Measurements from ENCODE around the gene FAM168A. TPM values are rescaled to one million over a fixed set of nuclear protein-coding genes. Genes with fewer than 3 reads are reported as not detected.

FAM168A gene
- total RNA-seq, 1 experiment from 2014 or later: 62.8 TPM

GRCh38 chr11:73452726-73453125, 145.2 kb downstream of the FAM168A start:
- no peaks in the 10 kb centered on the region for H3K4me1 ChIP-seq (ENCODE audit: control insufficient read depth, insufficient read depth, low read length)
- CTCF ChIA-PET: no interaction called here
- H3K27ac ChIP-seq (ENCODE audit: low read length): no peak overlapping the region
- intact Hi-C loops (cut with micrococcal nuclease; ENCODE audit: unreplicated experiment): no loop called here
- TF ChIP-seq SIN3A (IDR thresholded peaks at IDR 0.05; ENCODE audit: borderline replicate concordance, insufficient read depth, low read depth, low read length) (no peak), REST (IDR thresholded peaks at IDR 0.05; ENCODE audit: insufficient read depth in 1 of 2, low read depth in 2 of 2, low read length in 1 of 2) (no peak), CTCF (IDR thresholded peaks at IDR 0.05) (no peak), POLR2AphosphoS5 (IDR thresholded peaks at IDR 0.05; ENCODE audit: low read depth, low read length) (no peak), TCF7L2 (IDR thresholded peaks at IDR 0.05; ENCODE audit: low read depth, low read length) (no peak)
- no peak overlapping the region for H3K4me3 ChIP-seq (ENCODE audit: low read depth in 2 of 2, low read length in 2 of 2)
- H3K9me3 ChIP-seq (ENCODE audit: control insufficient read depth, insufficient read depth, low read depth, low read length): no peaks in the 10 kb centered on the region
- no peak for ATAC-seq
- no TSS peak for BruUV-seq (replicated peaks)
- no peak for DNase-seq (ENCODE audit: low read depth, low spot score)
- in situ Hi-C loops (cut with HindIII; ENCODE audit: low pct_unique_long_range_greater_than_20kb, low sequenced_read_pairs): no loop called here
- H3K27me3 ChIP-seq (ENCODE audit: control insufficient read depth, insufficient read depth, low read length): no peaks in the 10 kb centered on the region
- H3K36me3 ChIP-seq (ENCODE audit: control insufficient read depth, insufficient read depth, low read length): no peaks in the 10 kb centered on the region
- POLR2A ChIA-PET: interaction anchor here (0.7 kb wide), 1 partner anchor 423 kb away, joined by 3 read pairs; no protein-coding TSS in a partner anchor

- TF ChIP-seq CTCF (IDR thresholded peaks at IDR 0.05) (no peak), TCF7L2 (IDR thresholded peaks at IDR 0.05; ENCODE audit: low read depth, low read length) (no peak), SIN3A (IDR thresholded peaks at IDR 0.05; ENCODE audit: borderline replicate concordance, insufficient read depth, low read depth, low read length) (no peak), REST (IDR thresholded peaks at IDR 0.05; ENCODE audit: insufficient read depth in 1 of 2, low read depth in 2 of 2, low read length in 1 of 2) (no peak), POLR2AphosphoS5 (IDR thresholded peaks at IDR 0.05; ENCODE audit: low read depth, low read length) (no peak)
- intact Hi-C loops (cut with micrococcal nuclease; ENCODE audit: unreplicated experiment): no loop called here
- no peaks in the 10 kb centered on the region for H3K9me3 ChIP-seq (ENCODE audit: control insufficient read depth, insufficient read depth, low read depth, low read length)
- CTCF ChIA-PET: no interaction called here
- POLR2A ChIA-PET: no interaction called here
- no peak for DNase-seq (ENCODE audit: low read depth, low spot score)
- H3K27me3 ChIP-seq (ENCODE audit: control insufficient read depth, insufficient read depth, low read length): no peaks in the 10 kb centered on the region
- no peak overlapping the region for H3K4me3 ChIP-seq (ENCODE audit: low read depth in 2 of 2, low read length in 2 of 2)
- in situ Hi-C loops (cut with HindIII; ENCODE audit: low pct_unique_long_range_greater_than_20kb, low sequenced_read_pairs): no loop called here
- BruUV-seq (replicated peaks): no TSS peak
- ATAC-seq: no peak
- H3K4me1 ChIP-seq (ENCODE audit: control insufficient read depth, insufficient read depth, low read length): no peaks in the 10 kb centered on the region
- H3K27ac ChIP-seq (ENCODE audit: low read length): no peak overlapping the region
- H3K36me3 ChIP-seq (ENCODE audit: control insufficient read depth, insufficient read depth, low read length): no peaks in the 10 kb centered on the region
Observed at GRCh38 chr11:73451896-73452295, 146.0 kb downstream of the FAM168A start.
